A673 (cell line): ENCODE measurements around the gene CLNK.

Experiments used
- CTCF ChIP-seq: fragments of 300-800, 200-600 bp; sonication (generic); conservative IDR thresholded peaks from 2 replicates; pipeline ENCODE4 v1.5.1; 2017; ENCODE audit warnings: low read depth, mild to moderate bottlenecking, antibody characterized with exemption, low read length, moderate library complexity, mixed read lengths
- EZH2 ChIP-seq: fragments of 200-600 bp; sonication (generic); IDR thresholded peaks from 2 replicates; pipeline ENCODE4 v1.6.1; 2017; ENCODE audit warnings: borderline replicate concordance, low read depth, mild to moderate bottlenecking, mixed read lengths, antibody characterized with exemption, low read length; ENCODE audit not compliant: poor library complexity, severe bottlenecking

- TF ChIP-seq EZH2, result no peak
- TF ChIP-seq CTCF, result no peak
Measured at GRCh38 chr4:10491401-10491800, 193.2 kb downstream of the CLNK start.
